CD4-positive, alpha-beta T cell treated with Interleukin-4 for 1 hour (primary cell): ENCODE results near the gene NALCN.

Experiments
- DNase-seq, 2 donors: peaks; one replicate each; pipeline ENCODE4 v3.0.0-alpha.2; 2020 to 2022

Gene NALCN

DNA sequence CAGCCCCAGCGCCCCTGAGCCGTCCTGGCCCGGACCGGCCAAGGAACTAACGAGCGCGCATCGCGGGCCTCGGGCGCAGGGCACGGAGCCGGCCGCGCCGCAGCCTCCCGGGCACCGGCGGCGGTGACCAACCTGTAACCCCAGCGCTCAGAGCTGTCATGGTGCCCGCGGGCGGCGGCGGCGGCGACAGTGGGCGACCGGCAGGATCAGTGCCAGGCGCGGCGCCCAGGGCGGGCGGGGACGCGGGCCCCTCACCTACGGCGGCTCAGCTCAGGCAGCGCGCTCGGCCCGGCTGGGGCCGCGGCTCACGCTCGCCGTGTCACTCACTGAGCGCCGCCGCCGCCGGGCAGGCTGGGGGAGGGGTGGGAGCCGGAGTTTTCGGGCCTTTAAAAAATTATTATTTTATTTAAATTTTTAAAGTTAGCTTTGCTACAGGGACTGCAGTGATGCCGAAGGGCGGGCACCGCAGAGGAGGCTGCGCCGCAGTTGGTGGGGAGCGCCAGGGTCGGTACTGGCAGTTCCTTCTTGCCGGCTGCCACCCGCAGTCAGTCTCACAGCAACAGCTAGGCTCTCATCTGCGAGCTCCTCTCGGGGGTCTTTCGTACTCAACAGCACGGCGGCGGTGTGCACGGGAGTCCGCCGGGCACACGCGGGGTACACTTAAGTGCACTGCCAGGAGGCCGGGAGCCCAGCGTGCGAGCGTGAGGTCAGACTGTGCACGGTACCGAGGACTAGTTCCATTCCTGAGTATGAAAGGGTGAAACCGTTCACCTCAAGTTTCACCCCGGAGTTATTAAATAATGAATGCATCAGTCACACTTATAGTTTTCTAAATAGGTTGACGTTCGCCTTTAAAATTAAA lies at the start of gene NALCN:
NALCN (minus strand) TSS at position 328 of the 862 bp plus-strand sequence. CDS start 17,382 bp downstream, outside the sequence.
- no peak for DNase-seq

DNA sequence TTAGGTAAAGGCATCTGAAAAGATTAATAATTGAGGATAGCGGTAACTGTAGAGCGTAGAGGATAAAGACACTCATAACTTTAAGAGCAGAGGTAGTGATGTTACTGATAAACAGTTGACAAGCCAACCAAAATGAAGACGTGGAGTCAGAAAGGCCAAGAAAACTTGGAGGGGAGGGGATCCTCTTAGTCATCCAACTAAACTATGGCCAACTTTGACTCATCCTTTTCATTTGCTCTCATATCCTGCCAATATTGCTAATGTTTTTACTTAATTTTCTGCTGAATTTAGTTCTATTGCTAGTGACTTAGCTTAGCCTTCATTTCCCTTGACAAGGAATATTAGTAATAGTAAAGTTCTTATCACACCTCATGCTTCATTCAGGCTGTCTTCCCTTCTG lies 49.6 kb upstream of the NALCN start:
- DNase-seq: no peak

DNA sequence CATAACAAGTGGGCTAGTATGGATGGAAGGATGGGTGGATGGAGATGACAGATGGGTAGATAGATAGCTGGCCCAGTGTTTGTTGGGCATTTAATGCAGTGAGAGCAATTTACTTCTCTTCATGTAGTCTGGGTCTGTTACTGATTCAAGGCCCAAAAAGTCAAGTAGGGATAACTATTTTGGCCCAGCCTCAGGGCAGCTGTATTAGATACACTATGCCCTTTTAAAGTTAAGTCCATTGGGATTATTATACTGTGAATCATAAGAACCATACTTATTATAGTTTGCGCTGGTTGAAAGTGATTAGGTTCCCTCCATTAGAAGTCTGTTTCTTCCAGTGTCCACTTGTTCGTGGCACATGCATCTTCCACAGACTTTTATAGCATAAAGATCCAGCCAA lies 40.9 kb upstream of the NALCN start:
- no peak for DNase-seq

DNA sequence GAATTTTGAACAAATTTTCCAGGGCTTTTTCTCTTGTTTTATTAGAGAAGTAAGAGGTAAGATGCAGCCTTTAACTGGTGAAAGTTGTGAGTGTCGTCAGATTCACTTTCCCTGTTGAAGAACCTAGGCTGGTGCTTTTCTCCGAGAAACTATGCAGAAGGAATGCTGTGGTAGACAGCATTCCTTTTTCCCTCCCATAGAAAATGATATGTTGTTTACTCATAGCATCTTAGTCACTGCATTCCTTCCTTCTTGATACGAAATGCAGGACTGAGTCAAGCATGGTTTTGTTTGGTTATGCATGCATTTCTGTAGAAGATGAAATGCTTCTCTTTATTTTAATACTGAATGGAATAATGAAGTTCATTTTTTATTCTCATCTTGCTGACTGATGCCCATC lies 39.6 kb upstream of the NALCN start:
- no peak for DNase-seq

DNA sequence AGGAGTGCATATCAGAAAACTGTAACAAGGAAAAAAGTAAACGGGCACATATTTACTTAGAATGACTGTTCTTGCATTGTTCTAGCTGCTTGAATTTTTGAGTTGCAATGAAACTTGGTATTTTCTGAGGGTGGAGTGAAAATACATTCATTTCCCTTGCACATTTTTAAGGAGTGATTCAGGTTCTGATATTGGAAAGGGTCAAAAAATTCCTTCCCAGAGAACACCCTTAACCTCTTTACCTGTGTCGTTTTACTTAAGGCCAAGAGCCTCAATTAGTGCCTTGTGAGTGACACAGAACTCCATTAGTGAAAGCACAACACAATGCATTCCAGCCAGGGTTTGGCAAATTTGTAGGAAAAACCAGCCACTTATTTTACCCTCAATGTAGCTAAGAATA lies 38.5 kb upstream of the NALCN start:
- no peak for DNase-seq

DNA sequence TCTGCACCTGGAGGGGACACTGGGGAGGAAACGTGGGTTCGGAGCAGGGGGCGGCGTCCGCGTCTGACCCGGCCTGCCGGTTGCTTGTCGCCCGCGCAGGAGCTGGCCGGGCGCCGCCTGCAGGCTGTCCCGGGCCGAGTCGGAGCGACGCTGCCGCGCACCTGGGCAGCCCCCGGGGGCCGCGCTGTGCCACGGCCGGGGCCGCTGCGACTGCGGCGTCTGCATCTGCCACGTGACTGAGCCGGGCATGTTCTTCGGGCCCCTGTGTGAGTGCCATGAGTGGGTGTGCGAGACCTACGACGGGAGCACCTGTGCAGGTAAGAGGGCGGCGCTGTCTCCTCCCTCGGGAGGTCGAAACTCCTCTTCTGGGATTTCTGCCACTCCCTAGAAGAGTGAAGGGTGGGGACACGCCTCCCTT lies 37.5 kb upstream of the NALCN start:
- DNase-seq: no peak

DNA sequence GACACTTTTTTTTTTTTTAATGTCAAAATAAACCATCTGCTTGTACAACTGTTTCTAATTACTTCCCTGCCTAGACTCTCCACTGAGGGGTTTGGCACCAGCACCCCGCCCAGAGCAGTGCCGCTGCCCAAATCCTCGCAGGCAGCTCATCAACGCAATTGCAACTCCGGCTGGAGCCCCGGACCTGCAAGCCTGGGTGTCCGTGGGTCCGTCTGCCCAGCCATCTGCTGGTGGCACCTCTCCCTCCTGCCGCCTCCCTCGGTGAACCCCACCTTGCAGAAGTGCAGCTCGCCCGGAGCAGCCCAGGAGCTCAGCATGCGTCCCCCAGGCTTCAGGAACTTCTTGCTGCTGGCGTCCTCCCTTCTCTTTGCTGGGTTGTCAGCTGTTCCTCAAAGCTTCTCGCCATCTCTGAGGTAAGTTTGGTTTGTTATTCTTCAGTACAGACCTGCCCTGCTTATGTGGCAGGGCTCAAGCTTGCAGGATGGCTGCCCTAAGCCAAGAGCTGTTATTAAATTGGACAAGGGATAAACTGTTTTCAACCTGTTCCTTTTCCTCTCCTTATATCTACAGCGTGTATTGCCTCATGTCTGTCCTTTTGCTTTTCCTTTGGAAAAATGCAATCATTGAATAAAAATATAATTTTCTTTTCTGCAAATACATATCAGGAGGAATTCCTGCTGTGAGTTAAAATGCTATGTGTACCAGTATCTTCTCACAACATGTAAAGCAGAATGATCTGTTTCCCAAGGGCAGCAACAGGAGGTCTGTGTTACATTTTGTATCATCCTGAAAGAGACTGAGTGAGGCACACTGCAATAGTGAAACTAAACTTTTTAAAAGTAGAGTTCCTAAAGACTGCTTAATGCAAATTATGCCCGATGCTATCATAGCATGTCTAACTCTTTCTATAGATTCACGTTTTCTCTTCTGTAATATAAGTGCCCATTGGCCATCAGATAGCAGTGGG lies 36.5 kb upstream of the NALCN start, which contains the start of gene ITGBL1:
ITGBL1 (plus strand) TSS at position 157 of the 967 bp plus-strand sequence; CDS start at position 316, 159 bp downstream.
- no peak for DNase-seq

DNA sequence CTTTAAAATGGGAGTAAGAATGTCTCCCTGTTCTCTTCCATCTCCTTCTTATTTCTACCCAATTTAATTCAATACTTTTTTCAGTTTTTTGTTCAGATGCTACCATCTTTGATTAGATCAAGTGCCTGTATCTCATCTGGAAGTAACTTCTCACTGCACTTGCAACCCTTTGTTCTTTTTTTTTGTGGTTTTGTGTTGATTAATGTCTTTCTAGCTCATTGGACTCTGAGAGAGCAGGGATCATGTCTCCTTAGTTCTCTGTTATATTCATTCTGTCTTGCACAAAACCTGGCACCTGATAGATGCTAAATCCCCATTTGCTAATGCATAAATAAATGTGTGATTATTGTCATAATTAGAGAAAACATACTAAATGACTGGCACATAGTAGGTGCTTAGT lies 35.3 kb upstream of the NALCN start:
- DNase-seq: no peak

DNA sequence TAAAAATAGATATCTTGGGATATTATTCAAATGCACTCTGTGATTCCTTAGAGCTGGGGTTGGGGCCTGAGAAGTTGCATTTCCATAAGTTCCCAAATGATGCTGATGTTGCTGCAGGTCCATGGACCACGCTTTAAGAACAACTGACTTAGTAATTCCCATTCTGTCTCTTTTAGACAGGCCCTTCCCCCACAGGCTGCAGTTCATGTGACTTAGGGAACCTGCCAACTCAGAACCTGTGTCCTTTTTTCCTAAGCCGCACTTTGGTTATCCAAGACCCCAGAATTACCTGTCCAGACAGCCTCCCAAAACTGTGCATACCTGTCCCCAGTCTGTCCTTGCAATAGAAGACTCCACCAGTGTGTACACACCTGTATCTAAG lies 34.4 kb upstream of the NALCN start:
- no peak for DNase-seq

DNA sequence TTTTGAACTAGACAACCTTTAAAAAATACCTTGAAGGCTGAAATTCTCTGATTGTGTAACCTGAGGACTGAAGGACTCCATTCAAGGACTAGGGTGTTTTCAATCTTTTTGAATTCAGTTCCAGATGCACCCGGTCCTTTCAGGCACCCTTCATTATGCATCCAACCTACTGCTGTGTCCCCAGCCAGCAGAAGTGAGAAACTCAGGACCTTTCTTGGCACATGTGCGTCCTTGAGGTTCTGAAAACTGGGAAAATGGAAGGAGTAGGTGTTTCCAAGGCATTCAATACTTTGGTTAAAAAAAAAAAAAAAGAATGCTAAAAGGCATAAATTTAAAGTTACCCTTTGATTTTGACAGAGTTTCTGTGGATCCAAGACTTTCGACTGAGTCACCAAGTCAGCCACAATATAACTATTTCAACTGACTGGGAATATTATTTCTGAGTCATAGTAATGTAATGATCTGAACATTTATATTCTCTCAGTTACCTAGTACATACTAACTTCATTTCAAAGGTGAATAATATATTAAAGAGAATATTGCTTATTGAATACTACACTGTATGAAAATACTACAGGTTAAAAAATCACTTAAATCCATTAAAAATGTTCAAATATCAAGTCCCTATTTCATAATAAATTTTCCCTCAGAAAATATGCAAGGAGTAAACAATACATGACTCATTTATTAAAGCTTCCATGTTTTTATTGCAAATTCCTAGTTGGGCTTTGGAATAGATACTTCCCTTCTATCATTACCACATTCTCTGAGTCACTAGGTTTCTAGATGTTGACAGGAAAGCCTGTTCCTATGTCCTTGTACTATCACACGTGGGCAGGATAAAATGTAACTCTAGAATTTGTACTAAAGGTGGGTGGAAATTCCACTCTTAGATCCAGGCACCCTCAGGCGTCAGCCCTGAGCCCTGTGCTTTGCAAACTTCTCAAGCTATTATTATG lies 33.8 kb upstream of the NALCN start:
- no peak for DNase-seq

DNA sequence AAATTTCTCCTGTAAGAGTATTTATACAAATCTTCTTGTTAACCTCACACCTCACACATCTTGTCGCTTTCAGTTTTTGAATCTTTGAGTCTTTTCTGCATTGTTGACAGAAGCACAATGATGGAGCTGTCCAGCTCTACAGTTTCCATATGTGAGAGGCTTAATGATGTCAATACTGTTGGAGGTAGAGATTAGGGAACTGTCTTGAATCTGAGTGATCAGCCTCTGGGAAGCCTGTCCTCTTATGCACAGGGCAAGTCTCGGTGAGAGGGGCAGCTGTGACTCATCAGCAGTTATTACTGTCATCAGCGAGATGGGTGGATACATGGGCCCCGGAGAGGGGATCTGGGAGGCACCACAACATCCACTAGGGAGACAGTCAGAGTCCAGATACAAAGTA lies 31.5 kb upstream of the NALCN start:
- no peak for DNase-seq

DNA sequence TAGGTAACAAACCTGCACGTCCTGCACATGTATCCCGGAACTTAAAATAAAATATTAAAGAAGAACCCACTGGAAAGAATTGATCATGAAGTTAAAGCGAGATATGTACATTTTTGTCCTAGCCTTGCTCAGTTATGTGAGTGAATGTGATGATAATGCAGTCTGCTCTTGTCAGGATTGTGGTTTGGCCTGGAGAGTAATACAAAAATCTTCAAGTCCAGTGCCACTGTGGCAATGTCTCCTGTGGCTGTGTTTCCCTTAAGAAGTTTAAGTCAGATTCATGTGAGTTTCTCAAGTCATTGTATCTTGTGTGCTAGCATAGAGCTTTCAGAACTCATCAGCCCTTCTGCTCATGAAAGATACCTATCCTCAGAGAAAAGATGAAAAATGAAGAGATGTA lies 18.2 kb upstream of the NALCN start:
- no peak for DNase-seq

DNA sequence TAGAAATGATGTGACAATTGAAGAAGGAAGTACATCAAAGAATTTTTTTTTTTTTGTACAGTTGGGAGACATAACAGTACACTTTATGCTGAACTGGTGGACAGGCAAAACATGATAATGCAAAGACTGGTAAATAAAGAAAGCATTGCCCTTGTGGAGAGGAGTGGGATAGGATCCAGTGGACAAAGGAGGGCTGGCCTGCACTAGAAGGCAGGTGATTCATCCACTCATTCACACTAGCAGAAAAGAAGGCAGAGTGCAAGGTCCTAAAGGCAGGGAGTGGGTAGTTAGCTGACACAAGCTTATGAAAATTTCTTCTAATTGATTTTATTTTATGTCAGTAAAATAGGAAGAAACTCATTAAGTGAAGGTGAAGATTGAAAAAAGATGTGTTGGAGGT lies 17.6 kb upstream of the NALCN start:
- no peak for DNase-seq

DNA sequence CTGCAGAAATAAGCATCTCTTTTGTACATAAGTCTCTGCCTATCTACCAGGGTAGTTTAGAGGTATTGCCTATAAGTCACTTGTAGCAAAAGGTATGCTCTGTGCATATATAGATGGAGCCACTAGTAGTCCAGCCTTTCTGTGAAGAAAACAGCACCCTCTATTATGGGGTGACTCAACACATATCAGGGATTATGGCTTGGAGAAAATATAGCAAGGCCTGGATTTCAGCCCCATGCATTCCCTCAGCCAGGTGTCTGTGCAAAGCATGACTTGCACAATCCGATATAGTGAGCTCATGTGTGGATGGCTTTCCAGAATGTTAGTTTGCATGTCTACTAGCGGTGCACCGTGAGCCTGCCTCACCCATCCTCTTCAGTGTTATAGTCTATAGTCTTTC lies 13.4 kb upstream of the NALCN start:
- no peak for DNase-seq

DNA sequence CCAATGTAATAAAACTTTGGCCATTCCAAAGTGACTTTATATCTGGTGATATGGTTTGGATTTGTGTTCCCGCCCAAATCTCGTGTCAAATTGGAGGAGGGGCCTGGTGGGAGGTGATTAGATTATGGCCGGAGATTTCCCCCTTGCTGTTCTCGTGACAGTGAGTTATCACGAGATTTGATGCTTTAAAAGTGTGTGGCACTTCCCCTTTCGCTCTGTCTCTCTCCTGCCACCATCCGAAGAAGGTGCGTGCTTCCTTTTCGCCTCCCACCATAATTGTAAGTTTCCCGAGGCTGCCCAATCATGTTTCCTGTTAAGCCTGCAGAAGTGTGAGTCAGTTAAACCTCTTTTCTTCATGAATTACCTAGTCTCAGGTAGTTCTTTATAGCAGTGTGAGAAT lies 9.3 kb upstream of the NALCN start:
- no peak for DNase-seq

DNA sequence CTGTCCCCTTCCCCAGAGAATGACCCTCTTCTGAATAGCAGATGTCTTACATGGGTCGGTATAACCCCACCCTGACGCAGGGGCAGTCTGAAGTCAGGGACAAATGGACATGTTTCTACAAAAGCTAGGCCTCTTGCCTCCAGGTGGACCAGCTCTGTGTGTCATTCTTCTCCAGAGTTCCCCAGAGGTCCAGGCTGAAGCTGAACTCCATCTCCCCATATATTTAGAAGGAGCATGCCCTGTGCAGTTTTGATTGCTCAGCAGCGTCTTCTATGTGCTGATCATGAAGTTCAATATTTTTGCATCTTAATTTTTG lies 8.8 kb upstream of the NALCN start:
- no peak for DNase-seq

DNA sequence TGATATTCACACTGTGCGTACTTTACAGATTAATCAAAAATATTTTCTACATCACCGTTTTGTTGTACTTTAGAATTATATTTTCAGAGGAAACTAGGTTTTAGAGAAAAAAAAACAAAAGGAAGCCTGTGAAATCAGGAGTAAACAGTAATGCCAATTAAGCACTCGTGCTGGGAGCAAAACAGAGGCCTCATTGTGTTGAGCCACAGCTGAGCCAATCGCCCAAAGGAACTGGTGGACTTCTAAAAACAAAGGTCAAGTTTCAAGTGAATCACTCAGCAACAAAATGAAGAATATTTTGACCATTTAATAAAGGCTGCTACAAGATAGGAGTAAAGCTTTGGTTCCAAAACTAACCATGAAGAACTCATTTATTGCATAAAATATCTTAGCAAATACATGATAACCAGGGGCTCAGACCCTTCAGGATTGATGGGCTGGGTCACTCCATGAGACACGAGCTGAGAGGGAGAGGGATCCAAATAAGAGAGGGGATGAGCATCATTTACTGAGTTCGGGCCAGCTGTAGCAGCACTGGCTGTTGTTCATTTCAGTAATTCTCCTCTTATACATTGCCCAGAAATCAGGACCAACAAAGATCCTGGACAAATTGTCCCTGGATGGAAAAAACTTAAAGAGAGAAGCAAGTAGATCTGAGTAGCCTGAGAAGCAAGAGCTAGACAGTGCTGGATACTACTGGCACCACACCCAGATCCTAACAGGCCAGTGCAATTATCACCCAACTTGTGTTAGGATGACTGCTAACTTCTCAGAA lies 8.3 kb upstream of the NALCN start:
- DNase-seq: no peak

DNA sequence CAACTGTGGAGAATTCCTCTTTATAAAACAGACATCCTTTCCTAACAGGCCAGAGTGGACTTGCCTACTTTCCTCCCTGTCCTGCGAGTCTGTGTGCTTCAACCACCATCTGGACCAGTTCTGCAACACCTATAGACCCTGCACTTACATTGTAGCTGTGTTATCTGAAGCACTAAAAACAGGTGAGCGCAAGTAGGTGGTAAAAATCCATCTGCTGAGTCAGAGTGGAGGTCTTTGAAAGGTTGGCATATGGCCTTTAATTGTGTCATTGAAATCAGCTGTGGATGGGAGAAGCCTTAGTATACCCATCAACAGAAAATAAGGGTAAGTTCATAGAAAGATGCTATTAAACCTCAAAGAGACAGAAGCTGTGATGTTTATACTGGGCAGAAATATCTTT lies 7.6 kb upstream of the NALCN start:
- DNase-seq: no peak

DNA sequence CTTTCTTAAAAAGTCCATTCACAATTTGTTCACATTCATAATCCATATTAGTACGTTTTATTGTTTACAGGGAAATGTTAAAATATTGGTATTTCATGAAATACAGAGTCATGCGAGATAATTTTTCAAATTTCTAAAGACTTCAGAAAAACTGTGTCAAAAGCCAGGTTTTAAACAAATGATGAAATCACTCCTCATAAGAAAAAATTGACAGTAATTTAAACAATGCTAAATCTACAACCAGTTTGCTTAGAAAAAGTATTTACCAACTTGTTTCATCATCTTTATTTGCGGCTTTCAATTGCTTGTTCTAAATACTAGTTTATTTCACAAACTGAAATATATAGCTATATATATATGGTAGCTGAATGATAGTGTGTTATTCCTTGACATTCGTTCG lies 1.2 kb upstream of the NALCN start:
- no peak for DNase-seq

DNA sequence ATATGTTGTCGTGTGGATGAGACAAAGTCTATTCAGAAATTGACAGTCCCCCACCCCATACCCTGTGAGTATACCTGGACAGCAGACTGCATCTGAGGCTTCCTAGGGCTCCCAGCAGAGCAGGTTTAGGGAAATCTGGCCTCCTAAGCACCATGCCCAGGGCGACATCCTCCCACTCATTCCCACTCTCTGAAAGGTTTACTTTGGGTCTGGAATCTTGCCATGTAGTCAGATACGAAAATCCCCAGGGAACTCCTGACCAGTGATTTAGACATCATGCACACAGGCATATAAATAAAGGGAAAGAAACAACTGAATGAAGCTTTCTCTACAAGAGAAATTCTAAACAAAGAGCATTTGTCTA lies 717 bp upstream of the NALCN start:
- DNase-seq: no peak

DNA sequence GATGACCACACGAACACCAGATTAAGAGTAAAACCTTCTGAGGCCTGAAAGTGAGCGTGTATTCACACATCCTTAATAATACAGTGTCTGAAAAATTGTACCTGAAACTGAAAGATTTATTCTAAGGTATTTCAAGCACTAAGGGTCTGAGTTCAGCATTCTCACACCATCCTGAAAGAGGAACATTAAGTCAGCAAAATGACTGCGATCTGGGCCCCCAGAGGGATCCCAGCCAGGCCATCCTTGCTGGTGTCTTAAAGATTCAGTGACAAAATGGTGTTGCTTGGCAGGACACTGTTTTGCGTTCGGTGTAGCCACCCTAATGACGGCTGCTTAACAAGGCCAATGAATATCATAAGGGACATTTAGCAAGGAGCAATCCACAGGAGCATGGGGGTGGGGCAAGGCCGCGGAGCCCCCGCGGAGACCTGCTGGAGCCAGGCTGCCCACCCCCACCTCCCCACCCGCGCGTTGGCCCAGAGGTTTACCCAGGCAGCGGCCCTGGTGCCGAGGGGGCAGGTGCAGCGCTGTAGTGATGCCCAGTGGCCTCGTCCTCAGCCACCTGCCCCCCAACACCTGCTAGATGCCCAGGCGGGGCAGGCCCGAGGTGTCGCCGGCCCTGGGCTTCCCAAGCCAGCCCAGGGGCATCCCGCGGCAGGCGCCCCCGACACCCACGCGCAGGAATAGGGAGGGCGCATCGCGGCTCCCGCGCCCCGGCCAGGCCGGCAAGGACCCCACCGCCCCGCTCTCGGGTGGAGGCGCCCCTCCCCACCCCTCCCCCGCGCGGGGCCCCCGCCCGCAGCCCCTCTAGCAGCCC lies 742 bp downstream of the NALCN start:
- DNase-seq: no peak
